OCI-LY3 (cell line): ENCODE results near the gene PRRC2A.

Experiments
- H2AFZ ChIP-seq: fragments of 200-600, 300-600 bp; shearing (Covaris generic); 2 replicates; pipeline ENCODE4 v1.6.0; 2014; ENCODE audit warnings: antibody characterized with exemption, low read depth, low read length
- H3K27ac ChIP-seq: fragments of 200-600, 300-600 bp; sonication (generic); 2 replicates; pipeline ENCODE4 v1.5.1; 2014; ENCODE audit warnings: mild to moderate bottlenecking, low read length, moderate library complexity, mixed read lengths
- H3K27me3 ChIP-seq: fragments of 200-600, 300-600 bp; sonication (generic); 2 replicates; pipeline ENCODE4 v1.6.1; 2014; ENCODE audit warnings: low read depth, low read length, mixed read lengths
- H3K36me3 ChIP-seq: fragments of 200-600, 300-600 bp; sonication (generic); replicated peaks from 2 replicates; pipeline ENCODE3; 2014; ENCODE audit warnings: low read depth, low read length, mixed read lengths
- H3K4me1 ChIP-seq: fragments of 300-600, 200-600 bp; sonication (generic); 2 replicates; pipeline ENCODE4 v1.6.1; 2014; ENCODE audit warnings: low read length, mixed read lengths
- H3K4me2 ChIP-seq: fragments of 200-600, 300-600 bp; sonication (generic); 2 replicates; pipeline ENCODE4 v1.6.1; 2014; ENCODE audit warnings: low read length, mixed read lengths
- H3K4me3 ChIP-seq: fragments of 300-600, 200-600 bp; sonication (generic); 2 replicates; pipeline ENCODE4 v1.5.1; 2014; ENCODE audit warnings: antibody characterized with exemption, mild to moderate bottlenecking, low read length, moderate library complexity
- H3K79me2 ChIP-seq: fragments of 300-600, 200-600 bp; shearing (Covaris generic); 2 replicates; pipeline ENCODE4 v1.6.1; 2014; ENCODE audit warnings: mild to moderate bottlenecking, low read length, mixed read lengths
- H3K9ac ChIP-seq: fragments of 300-600, 200-600 bp; shearing (Covaris generic); 2 replicates; pipeline ENCODE4 v1.6.0; 2014; ENCODE audit warnings: mild to moderate bottlenecking, low read length, moderate library complexity
- H3K9me3 ChIP-seq: fragments of 200-600, 300-600 bp; shearing (Covaris generic); 2 replicates; pipeline ENCODE4 v1.6.1; 2014; ENCODE audit warnings: low read length, mixed read lengths; ENCODE audit not compliant: insufficient read depth
- H4K20me1 ChIP-seq: fragments of 200-600, 300-600 bp; sonication (generic); 2 replicates; pipeline ENCODE4 v1.6.1; 2016; ENCODE audit warnings: low read length, mixed read lengths; ENCODE audit not compliant: insufficient read depth
- CTCF ChIP-seq: fragments of 200-600, 300-600 bp; sonication (generic); IDR thresholded peaks from 2 replicates; pipeline ENCODE4 v1.5.1; 2014; ENCODE audit warnings: antibody characterized with exemption, low read length, low read depth
- EZH2phosphoT487 ChIP-seq: fragments of 200-600 bp; shearing (Covaris generic); IDR thresholded peaks from 2 replicates; pipeline ENCODE4 v1.6.1; 2018; ENCODE audit warnings: antibody characterized with exemption, mixed run types, low read depth

PRRC2A gene

DNA sequence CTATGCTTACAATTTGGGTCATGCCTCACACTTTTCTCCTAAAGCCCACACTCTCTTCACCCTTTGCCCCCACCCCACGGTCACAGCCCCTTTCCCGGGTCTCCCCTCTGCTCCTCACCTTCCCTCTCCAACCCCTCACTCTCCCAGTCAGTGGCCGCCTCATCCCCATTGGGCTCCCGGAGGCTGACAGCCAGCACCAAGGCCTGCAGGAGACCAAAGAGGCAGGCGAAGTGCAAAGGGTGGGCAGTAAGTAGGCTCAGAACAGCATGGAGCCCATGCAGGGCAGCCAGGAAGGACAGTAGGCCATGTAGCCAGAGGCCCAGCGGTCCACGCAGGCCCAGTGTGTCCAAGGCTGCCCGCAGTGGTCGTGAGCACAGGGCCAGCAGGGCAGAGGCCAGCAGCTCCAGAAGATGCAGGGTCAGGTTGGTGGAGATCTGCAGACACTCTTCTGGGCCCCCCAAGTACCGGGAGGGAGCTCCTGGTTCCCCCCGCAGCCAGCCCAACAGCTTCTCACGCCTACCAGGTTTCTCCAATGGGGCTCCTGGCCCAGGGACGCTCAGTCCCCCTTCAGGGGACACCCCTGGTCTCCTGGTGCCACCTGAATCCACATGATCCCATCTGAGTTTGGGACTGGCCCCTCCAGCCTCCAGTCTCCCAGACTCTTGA, 38.6 kb downstream of the PRRC2A start:
- H3K9ac ChIP-seq = peak overlapping the region; percentile 99; the same call in 1 of the 2 replicates

DNA sequence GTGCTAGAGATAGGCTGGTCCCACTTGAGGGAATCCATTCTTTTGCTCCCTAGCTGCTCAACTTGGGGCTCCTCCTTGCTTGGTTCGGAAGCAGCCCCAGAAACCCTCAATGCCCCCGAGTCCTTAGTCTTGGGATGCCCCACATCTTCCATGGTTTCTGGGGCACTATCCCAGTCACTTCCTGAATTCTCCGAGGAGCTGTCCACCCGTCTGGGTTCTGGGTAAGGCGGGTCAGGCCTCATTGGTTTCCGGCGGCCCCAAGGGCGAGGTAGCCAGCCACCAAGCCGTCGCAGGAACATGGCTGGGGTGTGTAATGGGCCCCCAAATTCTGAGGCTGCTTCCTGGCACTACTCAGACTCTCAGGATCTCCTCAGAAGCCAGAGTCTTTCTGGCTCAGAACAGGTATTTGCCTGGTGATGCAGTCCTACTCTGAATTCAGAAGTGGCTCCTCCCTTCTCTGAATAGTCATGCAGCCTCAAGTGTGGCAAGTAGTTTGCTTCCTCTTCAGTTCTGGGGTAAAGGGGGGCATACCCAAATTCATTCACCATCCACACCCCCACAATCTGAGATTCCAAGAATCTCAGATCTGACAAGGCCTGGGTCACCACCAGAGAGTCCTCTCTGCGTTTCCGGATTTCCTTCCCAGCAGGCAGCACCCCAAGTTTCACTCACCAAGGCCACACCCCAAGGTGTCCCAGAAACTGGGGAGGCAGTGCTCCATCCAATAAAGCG, 39.3 kb downstream of the PRRC2A start:
- Histone ChIP-seq H3K9me3 (no peaks in the 10 kb centered on the region), H3K36me3 (peaks cover 17% of the 10 kb centered on the region), H3K4me1 (peaks cover 33% of the 10 kb centered on the region), H3K4me3 (peak overlapping the region; percentile 100), H3K27me3 (no peaks in the 10 kb centered on the region), H3K9ac (peak overlapping the region; percentile 99), H3K79me2 (peaks cover 34% of the 10 kb centered on the region), H2AFZ (no peak overlapping the region), H3K4me2 (peak overlapping the region; percentile 100), H3K27ac (peak overlapping the region; percentile 71), H4K20me1 (no peaks in the 10 kb centered on the region)
- TF ChIP-seq EZH2phosphoT487 = no peak
- no peak for TF ChIP-seq CTCF

More for the DNA sequence above, 38.6 kb downstream of the PRRC2A start:
- no peak for TF ChIP-seq EZH2phosphoT487
- TF ChIP-seq CTCF = no peak
- peaks cover 27% of the 10 kb centered on the region for H3K79me2 ChIP-seq
- H3K4me3 ChIP-seq = peak overlapping the region; percentile 100; the same call in 1 of the 2 replicates
- H4K20me1 ChIP-seq = no peaks in the 10 kb centered on the region
- H3K4me2 ChIP-seq = peak overlapping the region; percentile 100
- H3K27me3 ChIP-seq = no peaks in the 10 kb centered on the region
- no peak overlapping the region for H2AFZ ChIP-seq
- H3K9me3 ChIP-seq = no peaks in the 10 kb centered on the region
- peaks cover 17% of the 10 kb centered on the region for H3K36me3 ChIP-seq
- peaks cover 28% of the 10 kb centered on the region for H3K4me1 ChIP-seq
- H3K27ac ChIP-seq = no peak overlapping the region

- Histone ChIP-seq H3K79me2 (peaks cover 39% of the 10 kb centered on the region), H3K9me3 (peaks cover 3% of the 10 kb centered on the region; the same call in 1 of the 2 replicates), H3K9ac (peak within 1 kb of the TSS; percentile 99), H3K4me3 (peak within 1 kb of the TSS; percentile 100), H2AFZ (no peak within 1 kb of the TSS), H3K4me1 (peaks cover 33% of the 10 kb centered on the region), H3K36me3 (peaks cover 17% of the 10 kb centered on the region), H3K4me2 (peak within 1 kb of the TSS; percentile 100), H3K27me3 (no peaks in the 10 kb centered on the region), H4K20me1 (no peaks in the 10 kb centered on the region), H3K27ac (peak within 1 kb of the TSS; percentile 71)
- TF ChIP-seq EZH2phosphoT487 (no peak), CTCF (no peak)
Observed at GRCh38 chr6:31660381-31661261, 40.1 kb downstream of the PRRC2A start, which contains the start of gene C6orf47. C6orf47 (minus strand) TSS chr6:31660778; CDS start chr6:31659947, 831 bp downstream.
